Neural cell (in vitro differentiated cells): ENCODE data around the gene TLE3. TPM values are rescaled to one million over a fixed set of nuclear protein-coding genes. Genes with fewer than 3 reads are reported as not detected.

Experiments
- H2AFZ ChIP-seq: fragments of 200-600, 300-800 bp; sonication (generic), shearing (Covaris generic); 2 replicates; pipeline ENCODE4 v1.6.0; 2014; ENCODE audit warnings: low read depth, mild to moderate bottlenecking, antibody characterized with exemption, low read length, moderate library complexity
- H3F3A ChIP-seq: fragments of 200-600 bp; shearing (Covaris generic); 2 replicates; pipeline ENCODE4 v1.6.1; 2016; ENCODE audit warnings: mild to moderate bottlenecking, moderate library complexity, mixed read lengths, antibody characterized with exemption, low read length; ENCODE audit not compliant: insufficient read depth, poor library complexity, severe bottlenecking
- H3K27ac ChIP-seq: fragments of 200-600, 300-800 bp; sonication (generic), shearing (Covaris generic); 2 replicates; pipeline ENCODE4 v1.5.1; 2014; ENCODE audit warnings: mild to moderate bottlenecking, low read length, moderate library complexity
- H3K27me3 ChIP-seq: fragments of 300-800, 200-600 bp; sonication (generic), shearing (Covaris generic); 2 replicates; pipeline ENCODE4 v1.6.0; 2014; ENCODE audit warnings: mild to moderate bottlenecking, low read depth, low read length, moderate library complexity; ENCODE audit not compliant: insufficient read depth
- H3K36me3 ChIP-seq: fragments of 300-800, 200-600 bp; sonication (generic), shearing (Covaris generic); 2 replicates; pipeline ENCODE4 v1.5.1; 2014; ENCODE audit warnings: mild to moderate bottlenecking, antibody characterized with exemption, low read length, moderate library complexity; ENCODE audit not compliant: insufficient read depth
- H3K4me2 ChIP-seq: fragments of 300-800, 200-600 bp; sonication (generic), shearing (Covaris generic); 2 replicates; pipeline ENCODE4 v1.6.0; 2014; ENCODE audit warnings: mild to moderate bottlenecking, low read length
- H3K4me3 ChIP-seq: fragments of 300-800, 200-600 bp; sonication (generic), shearing (Covaris generic); 2 replicates; pipeline ENCODE4 v1.5.1; 2014; ENCODE audit warnings: mild to moderate bottlenecking, low read length, moderate library complexity
- H3K79me2 ChIP-seq: fragments of 200-600 bp; shearing (Covaris generic); replicated peaks from 2 replicates; pipeline ENCODE4 v1.6.0; 2014; ENCODE audit warnings: mild to moderate bottlenecking, low read length, moderate library complexity; ENCODE audit not compliant: insufficient read depth
- H3K9ac ChIP-seq: fragments of 300-800, 200-600 bp; sonication (generic), shearing (Covaris generic); 2 replicates; pipeline ENCODE4 v1.6.1; 2016; ENCODE audit warnings: mild to moderate bottlenecking, low read length, mixed read lengths
- H3K9me2 ChIP-seq: fragments of 200-600 bp; shearing (Covaris generic); 2 replicates; pipeline ENCODE4 v1.6.1; 2016; ENCODE audit warnings: mild to moderate bottlenecking, low read length, mixed read lengths; ENCODE audit not compliant: insufficient read depth
- H3K9me3 ChIP-seq: fragments of 200-600, 300-800 bp; sonication (generic), shearing (Covaris generic); 2 replicates; pipeline ENCODE4 v1.6.1; 2016; ENCODE audit warnings: mild to moderate bottlenecking, mixed run types, low read length, moderate library complexity, mixed read lengths
- H4K20me1 ChIP-seq: fragments of 200-600 bp; shearing (Covaris generic); 2 replicates; pipeline ENCODE4 v1.6.1; 2016; ENCODE audit warnings: mild to moderate bottlenecking, mixed run types; ENCODE audit not compliant: insufficient read depth
- CTCF ChIP-seq: fragments of 450-650 bp; IDR thresholded peaks from 2 replicates; pipeline ENCODE4 v1.5.1; 2014; ENCODE audit warnings: antibody characterized with exemption, mild to moderate bottlenecking, moderate library complexity; ENCODE audit not compliant: poor library complexity, severe bottlenecking
- EP300 ChIP-seq: fragments of 450-650 bp; conservative IDR thresholded peaks from 2 replicates; pipeline ENCODE4 v1.6.1; 2014; ENCODE audit warnings: antibody characterized with exemption, mild to moderate bottlenecking, moderate library complexity; ENCODE audit not compliant: poor library complexity, severe bottlenecking
- EZH2 ChIP-seq: fragments of 200-600, 300-800 bp; shearing (Covaris generic), sonication (generic); IDR thresholded peaks from 2 replicates; pipeline ENCODE4 v1.6.1; 2014; ENCODE audit warnings: antibody characterized with exemption, low read length, borderline replicate concordance, mild to moderate bottlenecking; ENCODE audit not compliant: insufficient read depth, poor library complexity, severe bottlenecking
- MXI1 ChIP-seq: fragments of 450-650 bp; conservative IDR thresholded peaks from 2 replicates; pipeline ENCODE4 v1.6.1; 2014; ENCODE audit warnings: antibody characterized with exemption, mild to moderate bottlenecking; ENCODE audit not compliant: poor library complexity, severe bottlenecking
- POLR2AphosphoS5 ChIP-seq: IDR thresholded peaks from 2 replicates; pipeline ENCODE4 v1.6.1; 2012
- RAD21 ChIP-seq: fragments of 450-650 bp; conservative IDR thresholded peaks from 2 replicates; pipeline ENCODE4 v1.6.1; 2014; ENCODE audit warnings: antibody characterized with exemption, mild to moderate bottlenecking, moderate library complexity
- REST ChIP-seq: IDR thresholded peaks from 2 replicates; pipeline ENCODE4 v1.6.1; 2012; ENCODE audit warnings: borderline replicate concordance
- SMC3 ChIP-seq: fragments of 450-650 bp; conservative IDR thresholded peaks from 2 replicates; pipeline ENCODE4 v1.6.1; 2014; ENCODE audit warnings: antibody characterized with exemption, mild to moderate bottlenecking, moderate library complexity; ENCODE audit not compliant: poor library complexity
- TAF1 ChIP-seq: IDR thresholded peaks from 2 replicates; pipeline ENCODE4 v1.6.1; 2012; ENCODE audit warnings: low read depth
- polyA plus RNA-seq: library from polyadenylated mRNA; depleted of rRNA; stranded (reverse); fragments of >200 nt; gene quantifications from 2 replicates; pipeline ENCODE4 v1.2.3, GENCODE V29; 2014

TLE3 gene
- polyA plus RNA-seq, 1 donor from 2014 or later: 27.6 TPM

GRCh38 chr15:70029297-70029701 is 68.4 kb downstream of the TLE3 start:
- TF ChIP-seq EZH2 (no peak), SMC3 (no peak), REST (no peak), TAF1 (no peak), RAD21 (no peak), POLR2AphosphoS5 (no peak), MXI1 (no peak), EP300 (no peak), CTCF (no peak)
- no peaks in the 10 kb centered on the region for H3K27me3 ChIP-seq
- no peaks in the 10 kb centered on the region for H3K79me2 ChIP-seq
- no peak overlapping the region for H3K4me2 ChIP-seq
- H3K9ac ChIP-seq: no peak overlapping the region
- H3K27ac ChIP-seq: no peak overlapping the region
- no peaks in the 10 kb centered on the region for H3K9me3 ChIP-seq
- no peaks in the 10 kb centered on the region for H4K20me1 ChIP-seq
- no peak overlapping the region for H3K4me3 ChIP-seq
- H3F3A ChIP-seq: no peaks in the 10 kb centered on the region
- H2AFZ ChIP-seq: no peak overlapping the region
- H3K36me3 ChIP-seq: no peaks in the 10 kb centered on the region
- H3K9me2 ChIP-seq: no peaks in the 10 kb centered on the region

- Histone ChIP-seq H3F3A (no peaks in the 10 kb centered on the region), H3K27me3 (no peaks in the 10 kb centered on the region), H2AFZ (no peak overlapping the region), H3K4me2 (no peak overlapping the region), H3K9me3 (no peaks in the 10 kb centered on the region), H3K9ac (no peak overlapping the region), H3K79me2 (no peaks in the 10 kb centered on the region), H3K9me2 (no peaks in the 10 kb centered on the region), H4K20me1 (no peaks in the 10 kb centered on the region), H3K4me3 (no peak overlapping the region), H3K36me3 (no peaks in the 10 kb centered on the region), H3K27ac (no peak overlapping the region)
- TF ChIP-seq EP300 (no peak), REST (no peak), SMC3 (no peak), EZH2 (no peak), POLR2AphosphoS5 (no peak), TAF1 (no peak), MXI1 (no peak), CTCF (no peak), RAD21 (no peak)
Measured at GRCh38 chr15:70027518-70027917, 70.2 kb downstream of the TLE3 start.
